GM19193 (cell line): Measurements from ENCODE around the gene PLEKHA3.
A peak's percentile ranks its signal among the peaks of the same experiment; 100 is the strongest.

ENCODE experiments used
- POLR2A ChIP-seq: IDR thresholded peaks from 4 replicates; pipeline ENCODE4 v1.6.1; 2011; ENCODE audit not compliant: insufficient read depth, insufficient read length; ENCODE audit errors: extremely low read depth

The PLEKHA3 gene

DNA sequence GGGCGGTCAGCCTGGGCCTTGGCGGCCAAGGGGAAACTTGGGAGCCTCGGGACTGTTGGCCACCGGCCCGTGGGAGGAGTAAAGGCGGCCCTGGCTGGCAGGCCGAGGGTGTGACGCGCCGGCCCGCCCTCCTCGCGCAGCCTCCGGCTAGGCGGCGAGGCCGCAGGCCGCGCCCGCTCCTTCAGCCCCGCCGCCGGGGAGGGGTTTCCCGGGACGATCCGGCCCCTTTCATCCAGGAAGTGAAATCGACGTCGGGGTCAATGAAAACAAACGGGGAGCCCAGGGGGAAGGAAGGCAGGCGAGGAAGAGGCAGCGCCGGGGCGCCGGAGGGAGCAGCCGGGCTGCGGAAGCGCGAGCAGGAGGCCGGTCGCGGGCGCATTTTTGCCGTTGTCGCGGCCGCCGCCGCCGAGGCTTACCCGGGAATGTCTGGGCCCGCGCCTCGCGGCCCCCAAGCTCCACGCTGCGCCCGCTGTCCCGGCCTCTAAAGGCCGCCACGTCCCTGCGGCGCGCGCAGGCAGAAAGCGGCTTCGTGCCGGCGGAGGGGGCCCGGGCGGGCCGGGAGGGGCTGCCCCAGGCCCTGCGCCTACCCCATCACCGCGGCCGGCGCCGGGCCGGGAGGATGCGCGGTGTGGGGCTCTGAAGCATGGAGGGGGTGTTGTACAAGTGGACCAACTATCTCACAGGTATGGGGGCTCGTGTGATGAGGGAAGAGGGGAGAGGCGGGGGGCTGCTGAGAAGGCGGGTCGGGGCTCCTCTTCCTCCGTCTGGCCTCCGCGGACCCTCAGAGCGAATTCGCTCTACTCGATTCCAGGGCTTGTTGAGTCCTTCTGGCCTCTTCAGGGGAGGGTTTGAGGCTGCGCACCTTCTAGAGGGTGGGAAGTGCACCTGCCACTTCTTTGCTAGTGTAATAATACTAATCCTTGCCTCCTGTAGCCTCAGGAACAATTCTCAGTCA lies at the start of gene PLEKHA3:
TSS of gene PLEKHA3 (plus strand) at position 231 of the 955 bp plus-strand sequence. CDS start at position 644, 413 bp downstream.
- peak; percentile 65 for TF ChIP-seq POLR2A

GRCh38 chr2:178436662-178437061 lies 43.6 kb upstream of the PLEKHA3 start:
- no peak for TF ChIP-seq POLR2A

- TF ChIP-seq POLR2A: no peak
Measured at GRCh38 chr2:178441426-178441825, 38.8 kb upstream of the PLEKHA3 start.

DNA sequence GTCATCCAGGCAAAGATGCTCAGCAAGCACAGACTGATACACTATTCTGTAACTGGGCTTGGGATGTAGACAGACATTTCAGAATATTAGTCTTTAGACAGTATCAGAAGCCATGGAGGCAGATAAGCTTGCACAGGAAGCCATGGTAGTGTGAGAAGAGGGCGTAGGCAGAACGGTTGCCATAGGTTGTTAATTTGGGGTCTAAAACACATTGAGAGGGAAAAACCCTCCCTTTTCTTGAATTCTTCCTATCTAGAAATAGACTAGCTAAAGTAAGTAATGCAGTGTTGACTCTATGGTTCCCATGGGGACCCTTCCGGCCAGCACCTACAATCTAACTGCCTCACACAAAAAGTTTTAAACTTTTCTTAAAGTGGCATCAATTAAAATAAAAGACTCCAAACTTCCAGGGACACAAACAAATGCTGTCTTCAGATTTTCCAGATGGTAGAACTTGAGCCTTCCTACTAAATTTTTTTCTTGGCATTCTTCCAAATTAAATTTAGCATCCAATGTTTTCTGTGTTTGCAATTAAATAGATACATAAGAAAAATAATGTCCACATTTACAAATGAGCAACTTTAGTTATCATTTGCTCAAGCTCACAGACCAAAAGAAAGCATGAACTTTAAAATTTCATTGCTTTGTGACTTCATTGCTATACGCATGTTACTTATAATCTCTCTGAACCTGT lies 31.1 kb upstream of the PLEKHA3 start:
- TF ChIP-seq POLR2A: no peak

- TF ChIP-seq POLR2A: no peak
Measured at GRCh38 chr2:178449700-178450523, 30.3 kb upstream of the PLEKHA3 start.

- no peak for TF ChIP-seq POLR2A
Measured at GRCh38 chr2:178450524-178450773, 29.8 kb upstream of the PLEKHA3 start.

DNA sequence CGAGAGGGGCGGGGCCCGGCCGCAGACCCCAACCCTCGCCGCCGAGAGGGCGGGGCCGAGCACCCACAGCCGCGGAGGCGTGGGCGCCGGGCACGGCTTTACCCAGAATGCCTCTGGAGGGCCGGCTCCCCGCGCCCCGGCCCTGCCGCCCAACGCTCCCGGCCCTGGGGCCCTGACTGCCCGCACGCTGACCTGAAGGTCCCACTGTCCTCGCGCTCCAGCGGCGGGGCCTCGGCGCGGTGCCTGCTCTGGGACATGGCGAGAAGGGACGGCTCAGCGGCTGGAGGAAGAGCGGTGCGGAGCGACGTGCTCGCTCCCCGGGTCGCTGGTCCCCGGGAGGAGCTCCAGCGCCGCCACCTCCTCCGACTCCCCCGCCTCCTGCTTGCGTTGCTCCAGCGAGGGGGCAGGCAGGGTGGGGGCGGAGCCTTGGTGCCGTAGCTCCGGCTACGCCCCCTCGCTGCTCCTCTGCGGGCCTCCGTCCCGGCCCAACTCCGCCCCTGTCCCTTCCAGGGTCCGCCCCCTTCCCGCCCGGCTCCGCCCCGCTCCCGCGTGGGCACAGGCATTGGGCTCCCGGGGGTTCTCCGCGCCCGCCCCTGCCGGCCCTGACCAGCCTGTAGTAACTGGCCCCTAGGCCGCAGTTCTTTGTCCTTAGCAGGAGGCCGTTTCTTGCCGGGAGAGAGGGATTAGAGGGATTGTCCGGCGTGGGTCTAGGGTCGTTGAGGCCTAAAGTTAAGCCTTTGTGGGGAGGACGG lies 29.3 kb upstream of the PLEKHA3 start, which contains the start of the genes PJVK and PRKRA:
TSS of gene PJVK (plus strand) at position 605 of the 752 bp plus-strand sequence. CDS start 2,032 bp downstream, outside the sequence.
TSS of gene PRKRA (minus strand) at position 402 of the 752 bp plus-strand sequence. CDS start at position 257, 145 bp downstream.
- peak; percentile 95 for TF ChIP-seq POLR2A

- no peak for TF ChIP-seq POLR2A
Measured at GRCh38 chr2:178452334-178452733, 27.9 kb upstream of the PLEKHA3 start.

DNA sequence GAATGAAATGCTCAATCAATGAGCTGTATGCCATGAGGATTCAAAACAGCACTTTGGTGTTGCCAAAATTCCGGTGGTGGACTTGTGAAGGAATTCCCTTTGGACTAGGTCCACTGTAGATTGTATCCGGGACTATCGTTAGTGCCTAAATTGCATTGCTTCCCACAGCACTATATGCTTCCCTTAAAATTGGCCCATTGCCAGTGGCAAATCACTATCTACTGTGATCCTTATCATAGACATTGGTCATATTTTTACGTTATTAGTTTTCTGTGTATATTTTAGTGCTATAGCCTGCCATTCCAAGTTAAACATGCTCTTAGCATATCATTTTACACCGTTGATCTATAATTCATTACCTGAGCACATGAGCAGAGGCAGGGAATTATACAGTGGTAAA lies 27.4 kb upstream of the PLEKHA3 start:
- no peak for TF ChIP-seq POLR2A

DNA sequence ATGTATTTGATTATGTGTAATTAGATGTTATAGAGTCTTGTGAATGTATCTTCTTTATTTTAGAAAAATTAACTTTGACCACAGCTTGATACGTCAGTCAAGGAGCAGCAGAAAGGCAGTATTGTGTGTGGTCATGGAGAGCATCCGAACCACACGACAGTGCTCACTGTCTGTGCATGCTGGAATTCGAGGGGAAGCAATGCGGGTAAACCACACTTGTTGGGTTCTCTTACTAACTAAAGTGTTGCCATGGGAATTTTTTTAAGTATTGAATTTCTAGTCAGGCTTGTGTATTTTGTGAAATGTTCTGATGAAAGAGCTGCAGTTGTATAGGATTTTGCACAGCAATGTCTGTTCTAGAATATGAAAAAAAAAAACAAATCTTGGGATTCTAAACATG lies 24.3 kb upstream of the PLEKHA3 start:
- no peak for TF ChIP-seq POLR2A

- TF ChIP-seq POLR2A: no peak
Measured at GRCh38 chr2:178457390-178457886, 22.8 kb upstream of the PLEKHA3 start.

DNA sequence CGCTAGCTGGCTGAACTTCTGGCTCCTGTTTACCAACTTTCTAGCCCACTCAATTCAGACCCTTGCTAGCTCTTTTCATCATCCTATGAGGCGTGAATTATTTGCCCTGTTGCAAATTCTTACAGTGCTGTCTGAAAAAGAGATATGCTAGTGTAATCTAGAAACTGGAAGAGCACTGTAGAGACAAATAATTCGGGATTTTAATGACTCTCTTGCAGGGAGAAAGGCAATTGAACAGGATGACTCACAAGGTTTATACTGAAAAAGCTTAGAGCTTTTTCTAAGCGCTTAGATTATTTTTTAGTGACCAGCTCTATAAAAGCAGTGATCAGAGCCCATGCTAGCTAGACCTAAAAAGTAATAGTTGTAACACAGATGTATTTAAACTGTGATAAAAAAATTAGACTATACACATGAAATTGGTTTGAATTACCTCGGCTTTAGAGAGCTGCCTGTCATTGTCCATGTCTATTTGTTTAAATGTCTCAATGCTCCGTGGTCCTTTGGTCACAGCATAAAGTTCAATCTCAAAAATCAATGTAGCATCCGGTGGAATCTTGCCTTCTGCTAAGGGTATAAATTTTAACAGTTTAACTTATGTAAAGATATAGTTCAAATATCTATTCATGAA lies 10.9 kb upstream of the PLEKHA3 start:
- TF ChIP-seq POLR2A: no peak

DNA sequence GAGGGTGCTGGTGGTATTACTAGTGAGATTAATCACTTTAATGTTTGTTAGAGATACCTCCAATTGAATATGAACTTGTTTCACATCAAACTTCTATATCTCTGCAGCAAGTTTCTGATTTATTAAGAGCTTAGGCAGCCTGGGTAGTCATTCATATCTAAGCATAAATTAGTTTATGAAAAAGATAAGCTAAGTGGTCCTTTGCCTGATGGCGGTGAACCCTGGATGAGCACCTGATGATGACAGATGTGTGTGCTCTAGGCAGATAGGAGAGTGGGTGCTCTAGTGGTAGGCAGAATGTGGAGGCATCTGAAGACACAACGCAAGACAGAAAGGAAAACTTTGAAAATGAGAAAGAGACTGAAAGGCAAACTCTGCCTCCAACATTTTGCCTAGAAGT lies 6.9 kb upstream of the PLEKHA3 start:
- TF ChIP-seq POLR2A: no peak

GRCh38 chr2:178473931-178474330 lies 6.3 kb upstream of the PLEKHA3 start:
- TF ChIP-seq POLR2A: no peak

DNA sequence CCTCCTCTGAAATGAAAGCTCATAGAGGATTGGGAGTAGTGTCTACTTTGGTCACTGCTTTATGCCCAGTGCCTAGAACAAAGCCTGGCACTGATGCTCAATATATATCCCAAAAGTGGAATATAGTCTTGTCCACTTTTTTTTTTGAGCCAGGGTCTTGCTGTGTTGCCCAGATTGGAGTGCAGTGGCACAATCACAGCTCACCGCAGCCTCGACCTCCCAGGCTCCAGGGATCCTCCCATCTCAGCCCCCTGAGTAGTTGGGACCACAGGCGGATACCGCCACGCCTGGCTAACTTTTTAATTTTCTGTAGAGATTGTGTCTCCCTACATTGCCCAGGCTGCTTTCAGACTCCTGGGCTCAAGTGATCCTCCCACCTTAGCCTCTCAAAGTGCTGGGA lies 5.7 kb upstream of the PLEKHA3 start:
- no peak for TF ChIP-seq POLR2A
